SU-DHL-6 (cell line): ENCODE results near the gene ERH.

Experiments used
- EZH2phosphoT487 ChIP-seq: fragments of 200-600 bp; sonication (generic), shearing (Covaris generic); conservative IDR thresholded peaks from 2 replicates; pipeline ENCODE4 v1.6.1; 2018; ENCODE audit warnings: mild to moderate bottlenecking, antibody characterized with exemption, low read length, moderate library complexity, mixed read lengths
- TF ChIP-seq, protein P1 (sequence below): fragments of 200-600 bp; sonication (generic); IDR thresholded peaks from one replicate; pipeline ENCODE4 v1.5.1; 2017; ENCODE audit warnings: antibody characterized with exemption, mild to moderate bottlenecking, low read length, moderate library complexity; ENCODE audit not compliant: insufficient read depth, poor library complexity, severe bottlenecking

GRCh38 chr14:69423279-69423678 lies 25.2 kb upstream of the ERH start:
- TF ChIP-seq, protein P1, sequence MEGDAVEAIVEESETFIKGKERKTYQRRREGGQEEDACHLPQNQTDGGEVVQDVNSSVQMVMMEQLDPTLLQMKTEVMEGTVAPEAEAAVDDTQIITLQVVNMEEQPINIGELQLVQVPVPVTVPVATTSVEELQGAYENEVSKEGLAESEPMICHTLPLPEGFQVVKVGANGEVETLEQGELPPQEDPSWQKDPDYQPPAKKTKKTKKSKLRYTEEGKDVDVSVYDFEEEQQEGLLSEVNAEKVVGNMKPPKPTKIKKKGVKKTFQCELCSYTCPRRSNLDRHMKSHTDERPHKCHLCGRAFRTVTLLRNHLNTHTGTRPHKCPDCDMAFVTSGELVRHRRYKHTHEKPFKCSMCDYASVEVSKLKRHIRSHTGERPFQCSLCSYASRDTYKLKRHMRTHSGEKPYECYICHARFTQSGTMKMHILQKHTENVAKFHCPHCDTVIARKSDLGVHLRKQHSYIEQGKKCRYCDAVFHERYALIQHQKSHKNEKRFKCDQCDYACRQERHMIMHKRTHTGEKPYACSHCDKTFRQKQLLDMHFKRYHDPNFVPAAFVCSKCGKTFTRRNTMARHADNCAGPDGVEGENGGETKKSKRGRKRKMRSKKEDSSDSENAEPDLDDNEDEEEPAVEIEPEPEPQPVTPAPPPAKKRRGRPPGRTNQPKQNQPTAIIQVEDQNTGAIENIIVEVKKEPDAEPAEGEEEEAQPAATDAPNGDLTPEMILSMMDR = no peak
- no peak for TF ChIP-seq EZH2phosphoT487
